Activated naive CD4-positive, alpha-beta T cell treated with anti-CD3 and anti-CD28 coated beads, Interleukin-2, amount 10 ng/mL, durations not matched to agents 7 days and 5 days (primary cell): ENCODE data around the gene TBC1D22A.

Source experiments
- CTCF ChIA-PET: fragments of 350-600 bp; sonication (Branson Sonifier 250); formaldehyde crosslinking; loops from one replicate; lab custom pipeline; 2021; ENCODE audit warnings: antibody characterized with exemption; lab: Charles Lee
- DNase-seq: peaks from one replicate; pipeline ENCODE4 v3.0.0-alpha.2; 2020
- H3K27ac Mint-ChIP-seq: one replicate; pipeline ENCODE4 v1.8.0; 2021; ENCODE audit warnings: mild to moderate bottlenecking, moderate library complexity, mixed read lengths
- H3K27me3 Mint-ChIP-seq: one replicate; pipeline ENCODE4 v1.8.0; 2021; ENCODE audit warnings: mild to moderate bottlenecking, mixed read lengths
- H3K36me3 Mint-ChIP-seq: one replicate; pipeline ENCODE4 v1.8.0; 2021; ENCODE audit warnings: mixed read lengths
- H3K4me1 Mint-ChIP-seq: one replicate; pipeline ENCODE4 v1.8.0; 2021; ENCODE audit warnings: mixed read lengths
- H3K4me3 Mint-ChIP-seq: one replicate; pipeline ENCODE4 v1.8.0; 2021; ENCODE audit warnings: mild to moderate bottlenecking, moderate library complexity, mixed read lengths
- H3K9me3 Mint-ChIP-seq: one replicate; pipeline ENCODE4 v1.8.0; 2021; ENCODE audit warnings: mixed read lengths

The TBC1D22A gene

GRCh38 chr22:46998331-46998730, 235.9 kb downstream of the TBC1D22A start:
- DNase-seq = no peak
- Mint-ChIP-seq H3K4me1 (peaks cover 12% of the 10 kb centered on the region), H3K36me3 (peaks cover 4% of the 10 kb centered on the region), H3K4me3 (no peak overlapping the region), H3K9me3 (no peaks in the 10 kb centered on the region), H3K27me3 (no peaks in the 10 kb centered on the region), H3K27ac (no peak overlapping the region)
- CTCF ChIA-PET = no interaction called here

GRCh38 chr22:47000256-47000655, 237.8 kb downstream of the TBC1D22A start:
- DNase-seq = no peak
- Mint-ChIP-seq H3K27me3 (no peaks in the 10 kb centered on the region), H3K4me1 (peaks cover 12% of the 10 kb centered on the region), H3K4me3 (no peak overlapping the region), H3K27ac (no peak overlapping the region), H3K36me3 (peaks cover 4% of the 10 kb centered on the region), H3K9me3 (no peaks in the 10 kb centered on the region)
- CTCF ChIA-PET = no interaction called here

- no peaks in the 10 kb centered on the region for H3K27me3 Mint-ChIP-seq
- no peak overlapping the region for H3K4me3 Mint-ChIP-seq
Measured at GRCh38 chr22:47000888-47001287, 238.4 kb downstream of the TBC1D22A start.

GRCh38 chr22:47001288-47001687, 238.8 kb downstream of the TBC1D22A start:
- H3K27ac Mint-ChIP-seq = no peak overlapping the region
- no peaks in the 10 kb centered on the region for H3K27me3 Mint-ChIP-seq
- CTCF ChIA-PET = no interaction called here
- peaks cover 4% of the 10 kb centered on the region for H3K36me3 Mint-ChIP-seq
- H3K9me3 Mint-ChIP-seq = no peaks in the 10 kb centered on the region
- no peak for DNase-seq
- H3K4me3 Mint-ChIP-seq = no peak overlapping the region
- H3K4me1 Mint-ChIP-seq = peaks cover 12% of the 10 kb centered on the region

More at GRCh38 chr22:47000888-47001287, 238.4 kb downstream of the TBC1D22A start:
- no peak overlapping the region for H3K27ac Mint-ChIP-seq
- no peaks in the 10 kb centered on the region for H3K9me3 Mint-ChIP-seq
- no peak for DNase-seq
- CTCF ChIA-PET = no interaction called here
- peaks cover 12% of the 10 kb centered on the region for H3K4me1 Mint-ChIP-seq
- peaks cover 4% of the 10 kb centered on the region for H3K36me3 Mint-ChIP-seq

GRCh38 chr22:47002692-47003091, 240.2 kb downstream of the TBC1D22A start:
- CTCF ChIA-PET = no interaction called here
- H3K9me3 Mint-ChIP-seq = no peaks in the 10 kb centered on the region
- H3K36me3 Mint-ChIP-seq = peaks cover 4% of the 10 kb centered on the region
- no peak overlapping the region for H3K4me3 Mint-ChIP-seq
- DNase-seq = no peak
- no peak overlapping the region for H3K27ac Mint-ChIP-seq
- H3K27me3 Mint-ChIP-seq = no peaks in the 10 kb centered on the region
- peaks cover 12% of the 10 kb centered on the region for H3K4me1 Mint-ChIP-seq

- Mint-ChIP-seq H3K9me3 (no peaks in the 10 kb centered on the region), H3K4me3 (no peak overlapping the region), H3K27me3 (no peaks in the 10 kb centered on the region), H3K4me1 (peaks cover 3% of the 10 kb centered on the region), H3K36me3 (no peaks in the 10 kb centered on the region), H3K27ac (no peak overlapping the region)
- CTCF ChIA-PET = no interaction called here
- DNase-seq = no peak
Measured at GRCh38 chr22:47005506-47006408, 243.3 kb downstream of the TBC1D22A start.

GRCh38 chr22:47006433-47006832, 244.0 kb downstream of the TBC1D22A start:
- Mint-ChIP-seq H3K27me3 (no peaks in the 10 kb centered on the region), H3K27ac (no peak overlapping the region), H3K36me3 (no peaks in the 10 kb centered on the region), H3K4me1 (no peaks in the 10 kb centered on the region), H3K4me3 (no peak overlapping the region), H3K9me3 (no peaks in the 10 kb centered on the region)
- CTCF ChIA-PET = no interaction called here
- no peak for DNase-seq

- Mint-ChIP-seq H3K27me3 (no peaks in the 10 kb centered on the region), H3K9me3 (no peaks in the 10 kb centered on the region), H3K4me1 (no peaks in the 10 kb centered on the region), H3K4me3 (no peak overlapping the region), H3K27ac (no peak overlapping the region), H3K36me3 (no peaks in the 10 kb centered on the region)
- CTCF ChIA-PET = no interaction called here
- DNase-seq = no peak
Measured at GRCh38 chr22:47006869-47007268, 244.4 kb downstream of the TBC1D22A start.

- CTCF ChIA-PET = no interaction called here
- Mint-ChIP-seq H3K4me1 (no peaks in the 10 kb centered on the region), H3K4me3 (no peak overlapping the region), H3K9me3 (no peaks in the 10 kb centered on the region), H3K27ac (no peak overlapping the region), H3K27me3 (no peaks in the 10 kb centered on the region), H3K36me3 (no peaks in the 10 kb centered on the region)
- DNase-seq = no peak
Measured at GRCh38 chr22:47007496-47007895, 245.0 kb downstream of the TBC1D22A start.

GRCh38 chr22:47008208-47008885, 245.9 kb downstream of the TBC1D22A start:
- H3K36me3 Mint-ChIP-seq = no peaks in the 10 kb centered on the region
- DNase-seq = no peak
- H3K9me3 Mint-ChIP-seq = no peaks in the 10 kb centered on the region
- H3K4me1 Mint-ChIP-seq = no peaks in the 10 kb centered on the region
- no peaks in the 10 kb centered on the region for H3K27me3 Mint-ChIP-seq
- CTCF ChIA-PET = no interaction called here
- no peak overlapping the region for H3K27ac Mint-ChIP-seq
- no peak overlapping the region for H3K4me3 Mint-ChIP-seq

- Mint-ChIP-seq H3K27ac (no peak overlapping the region), H3K36me3 (no peaks in the 10 kb centered on the region), H3K4me1 (no peaks in the 10 kb centered on the region), H3K9me3 (no peaks in the 10 kb centered on the region), H3K27me3 (no peaks in the 10 kb centered on the region), H3K4me3 (no peak overlapping the region)
- DNase-seq = no peak
- CTCF ChIA-PET = no interaction called here
Measured at GRCh38 chr22:47009304-47010101, 247.1 kb downstream of the TBC1D22A start.

- Mint-ChIP-seq H3K4me3 (no peak overlapping the region), H3K9me3 (no peaks in the 10 kb centered on the region), H3K27ac (no peak overlapping the region), H3K27me3 (no peaks in the 10 kb centered on the region), H3K36me3 (no peaks in the 10 kb centered on the region), H3K4me1 (no peaks in the 10 kb centered on the region)
- no peak for DNase-seq
- CTCF ChIA-PET = no interaction called here
Measured at GRCh38 chr22:47010211-47010610, 247.8 kb downstream of the TBC1D22A start.

- Mint-ChIP-seq H3K9me3 (no peaks in the 10 kb centered on the region), H3K27me3 (no peaks in the 10 kb centered on the region), H3K36me3 (peaks cover 3% of the 10 kb centered on the region), H3K4me1 (no peaks in the 10 kb centered on the region), H3K4me3 (no peak overlapping the region), H3K27ac (no peak overlapping the region)
- CTCF ChIA-PET = no interaction called here
- DNase-seq = no peak
Measured at GRCh38 chr22:47011131-47011858, 248.8 kb downstream of the TBC1D22A start.

GRCh38 chr22:47011859-47012258, 249.4 kb downstream of the TBC1D22A start:
- Mint-ChIP-seq H3K4me1 (no peaks in the 10 kb centered on the region), H3K27ac (no peak overlapping the region), H3K4me3 (no peak overlapping the region), H3K9me3 (no peaks in the 10 kb centered on the region), H3K36me3 (peaks cover 6% of the 10 kb centered on the region), H3K27me3 (no peaks in the 10 kb centered on the region)
- CTCF ChIA-PET = interaction anchor here (1.5 kb wide), 1 partner anchor 10 kb away, joined by 4 read pairs; no protein-coding TSS in a partner anchor
- DNase-seq = no peak
